SJCRH30 (cell line): ENCODE measurements around the gene PRR20E. TPM values are rescaled to one million over a fixed set of nuclear protein-coding genes. Genes with fewer than 3 reads are reported as not detected.

Source experiments
- total RNA-seq: library from RNA; depleted of rRNA; stranded (reverse); fragments of >200 nt; shearing (Covaris generic); gene quantifications from 2 replicates; pipeline ENCODE4 v1.2.3, GENCODE V29; 2014; rRNA removed

Gene PRR20E
- total RNA-seq, 1 experiment from 2014 or later, result not detected

Other genes with a start within 250 kb of the PRR20E start
- not detected in 2 replicates for gene PRR20A, start 26.3 kb upstream of the PRR20E start, total RNA-seq
- gene PRR20B, start 19.7 kb upstream of the PRR20E start, total RNA-seq, result not detected in 2 replicates
- not detected in 2 replicates for gene PRR20C, start 13.1 kb upstream of the PRR20E start, total RNA-seq
- not detected in 2 replicates for gene PRR20D, start 6.6 kb upstream of the PRR20E start, total RNA-seq